GM19035 (cell line): ENCODE results near the gene TRAK1.

Experiments used
- ATAC-seq: cut with Tn5 transposase; IDR thresholded peaks from one replicate; pipeline ENCODE4 v1.9.1; 2021; ENCODE audit not compliant: unreplicated experiment

The TRAK1 gene

GRCh38 chr3:42175386-42176240, 84.5 kb downstream of the TRAK1 start:
- ATAC-seq, result no peak

GRCh38 chr3:42176242-42177034, 85.3 kb downstream of the TRAK1 start:
- no peak for ATAC-seq

GRCh38 chr3:42177068-42177800, 86.1 kb downstream of the TRAK1 start:
- no peak for ATAC-seq

GRCh38 chr3:42177801-42178150, 86.6 kb downstream of the TRAK1 start:
- no peak for ATAC-seq

GRCh38 chr3:42179110-42179725, 88.1 kb downstream of the TRAK1 start:
- ATAC-seq, result no peak

- ATAC-seq, result no peak
Measured at GRCh38 chr3:42180901-42181300, 89.7 kb downstream of the TRAK1 start.

- no peak for ATAC-seq
Measured at GRCh38 chr3:42182555-42182954, 91.4 kb downstream of the TRAK1 start.

- ATAC-seq, result no peak
Measured at GRCh38 chr3:42183991-42184632, 93.0 kb downstream of the TRAK1 start.

GRCh38 chr3:42184651-42185443, 93.7 kb downstream of the TRAK1 start:
- no peak for ATAC-seq

GRCh38 chr3:42187936-42188335, 96.8 kb downstream of the TRAK1 start:
- ATAC-seq, result no peak

GRCh38 chr3:42188376-42188775, 97.2 kb downstream of the TRAK1 start:
- no peak for ATAC-seq

GRCh38 chr3:42189001-42189460, 97.9 kb downstream of the TRAK1 start:
- ATAC-seq, result no peak

- no peak for ATAC-seq
Measured at GRCh38 chr3:42189736-42190135, 98.6 kb downstream of the TRAK1 start.

GRCh38 chr3:42190701-42191442, 99.7 kb downstream of the TRAK1 start:
- no peak for ATAC-seq

GRCh38 chr3:42191443-42191747, 100.2 kb downstream of the TRAK1 start:
- no peak for ATAC-seq

GRCh38 chr3:42192334-42193200, 101.4 kb downstream of the TRAK1 start:
- ATAC-seq, result peak; percentile 45

GRCh38 chr3:42194943-42195510, 103.9 kb downstream of the TRAK1 start:
- no peak for ATAC-seq

- ATAC-seq, result peak; percentile 80
Measured at GRCh38 chr3:42195879-42196330, 104.7 kb downstream of the TRAK1 start.
